GM18909 (cell line): ENCODE data around the gene C1orf21.

Experiments used
- ATAC-seq: cut with Tn5 transposase; IDR thresholded peaks from one replicate; pipeline ENCODE4 v1.9.1; 2021; ENCODE audit warnings: mild to moderate bottlenecking; ENCODE audit not compliant: unreplicated experiment, poor library complexity

C1orf21 gene

DNA sequence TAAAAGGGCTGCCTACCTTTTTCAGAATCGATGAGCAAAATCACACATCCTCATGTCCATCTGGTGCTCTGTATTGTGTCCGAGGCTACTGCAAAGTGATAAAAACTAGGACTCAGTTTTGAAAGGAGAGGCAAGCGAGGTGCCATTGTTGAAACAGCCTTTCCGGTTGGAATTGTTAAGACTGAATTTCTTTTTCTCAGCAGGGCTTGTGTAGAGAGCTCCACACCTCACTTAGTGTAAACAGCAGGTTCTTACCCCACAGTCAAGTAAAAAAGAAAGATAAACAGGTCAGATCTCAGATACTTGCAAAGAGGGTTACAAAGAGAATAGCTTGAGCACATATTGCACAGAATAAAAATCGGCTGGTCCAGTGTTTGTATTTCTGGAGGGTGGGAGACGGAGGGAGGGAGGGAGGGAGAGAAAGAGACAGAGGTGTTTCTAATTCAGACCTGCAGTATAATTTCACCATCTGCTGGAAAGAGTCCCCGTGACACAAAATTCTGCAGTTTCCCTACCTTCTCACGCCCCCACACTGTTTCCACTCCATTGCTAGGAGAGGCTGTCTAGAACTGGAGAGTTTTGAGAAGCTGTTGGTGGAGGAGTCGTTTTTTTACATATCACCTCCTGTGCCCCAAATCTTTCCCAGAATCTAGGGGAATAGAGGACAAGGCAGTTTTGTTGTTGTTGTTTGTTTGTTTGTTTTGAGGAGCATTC, 285.3 kb downstream of the C1orf21 start:
- ATAC-seq = no peak

DNA sequence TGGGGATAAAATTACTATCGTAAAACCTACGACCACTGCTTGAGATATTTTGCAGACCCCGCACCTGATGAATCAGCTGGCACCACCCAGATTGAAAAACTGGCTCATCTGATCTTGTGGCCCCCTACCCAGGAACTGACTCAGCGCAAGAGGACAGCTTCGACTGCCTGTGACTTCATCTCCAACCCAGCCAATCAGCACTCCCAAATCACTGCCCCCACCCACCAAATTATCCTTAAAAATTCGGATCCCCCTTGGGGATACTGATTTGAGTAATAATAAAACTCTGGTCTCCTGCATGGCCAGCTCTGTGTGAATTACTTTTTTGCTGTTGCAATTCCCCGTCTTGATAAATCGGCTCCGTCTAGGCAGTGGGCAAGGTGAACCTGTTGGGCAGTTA, 286.5 kb downstream of the C1orf21 start:
- ATAC-seq = no peak

DNA sequence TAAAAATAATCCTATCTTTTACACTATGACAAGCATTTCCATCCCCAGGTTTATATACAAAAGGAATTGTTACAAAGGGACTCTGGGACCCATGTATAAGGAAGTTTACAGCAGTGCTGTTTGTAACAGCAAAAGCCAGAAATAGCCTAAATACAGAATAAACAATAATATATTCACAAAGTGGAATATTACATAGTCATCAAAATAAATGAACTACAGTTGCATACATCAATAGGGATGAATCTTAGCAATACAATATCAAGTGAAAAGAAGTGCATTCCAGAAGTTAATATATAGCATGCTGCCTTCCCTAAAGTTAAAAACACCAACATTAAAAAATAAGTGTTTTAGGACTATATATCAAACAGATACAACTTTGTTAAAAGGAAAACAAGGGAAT, 290.5 kb downstream of the C1orf21 start:
- ATAC-seq = no peak
